DOHH2 (cell line): ENCODE measurements around the gene TFR2.

Experiments
- CTCF ChIP-seq: fragments of 200-600 bp; sonication (generic); IDR thresholded peaks from one replicate; pipeline ENCODE4 v1.5.1; 2014; ENCODE audit warnings: antibody characterized with exemption, mild to moderate bottlenecking, low read depth, low read length; ENCODE audit not compliant: poor library complexity, severe bottlenecking
- EZH2phosphoT487 ChIP-seq: fragments of 200-600 bp; sonication (generic); IDR thresholded peaks from 2 replicates; pipeline ENCODE4 v1.6.1; 2017; ENCODE audit warnings: borderline replicate concordance, mild to moderate bottlenecking, antibody characterized with exemption, low read length, moderate library complexity, mixed read lengths

GRCh38 chr7:100685049-100685605, 43.8 kb upstream of the TFR2 start:
- TF ChIP-seq CTCF (no peak), EZH2phosphoT487 (no peak)
